HL-60 (cell line): Measurements from ENCODE around the gene MON2.
"Not testable (repeated sequence)": the region's sequence is repeated elsewhere in the genome, so short reads cannot be mapped to it uniquely, and the experiment has no call there.

Source experiments
- DNase-seq, 2 experiments: peaks; one replicate each; pipeline ENCODE4 v3.0.0-alpha.2; 2010 to 2020; ENCODE audit warnings: low read depth in 1 of 2, low spot score in 1 of 2
- H3K27ac ChIP-seq: fragments of 250-450 bp; sonication (Bioruptor Pico); replicated peaks from 2 replicates; pipeline ENCODE4 v1.5.1; 2020; ENCODE audit warnings: mild to moderate bottlenecking, moderate library complexity
- H3K27me3 ChIP-seq: fragments of 250-450 bp; sonication (Bioruptor Pico); 2 replicates; pipeline ENCODE4 v1.5.1; 2021; ENCODE audit warnings: mild to moderate bottlenecking, moderate library complexity; ENCODE audit not compliant: insufficient read depth, poor library complexity, severe bottlenecking
- H3K4me3 ChIP-seq: replicated peaks from 2 replicates; pipeline ENCODE4 v1.5.1; 2011; ENCODE audit warnings: mild to moderate bottlenecking, control low read depth, low read length; ENCODE audit not compliant: insufficient read depth
- GABPA ChIP-seq: IDR thresholded peaks from 2 replicates; pipeline ENCODE4 v1.6.1; 2012; ENCODE audit warnings: low read depth
- POLR2AphosphoS5 ChIP-seq: IDR thresholded peaks from 2 replicates; pipeline ENCODE4 v1.6.1; 2012; ENCODE audit warnings: low read depth
- SPI1 ChIP-seq: IDR thresholded peaks from 2 replicates; pipeline ENCODE4 v1.6.1; 2012; ENCODE audit warnings: low read depth, mild to moderate bottlenecking, borderline replicate concordance
- TF ChIP-seq, protein P1 (sequence below): IDR thresholded peaks from one replicate; pipeline ENCODE4 v1.5.1; 2011; ENCODE audit warnings: low read length, control low read depth, inconsistent platforms; ENCODE audit not compliant: insufficient read depth
- TF ChIP-seq, protein P2 (sequence below): IDR thresholded peaks from 2 replicates; pipeline ENCODE4 v1.6.1; 2012; ENCODE audit warnings: low read depth; ENCODE audit not compliant: insufficient replicate concordance

Gene MON2

GRCh38 chr12:62459976-62460375 is 6.7 kb upstream of the MON2 start:
- H3K4me3 ChIP-seq, result no peak overlapping the region
- DNase-seq, result no peak
- TF ChIP-seq, protein P1, sequence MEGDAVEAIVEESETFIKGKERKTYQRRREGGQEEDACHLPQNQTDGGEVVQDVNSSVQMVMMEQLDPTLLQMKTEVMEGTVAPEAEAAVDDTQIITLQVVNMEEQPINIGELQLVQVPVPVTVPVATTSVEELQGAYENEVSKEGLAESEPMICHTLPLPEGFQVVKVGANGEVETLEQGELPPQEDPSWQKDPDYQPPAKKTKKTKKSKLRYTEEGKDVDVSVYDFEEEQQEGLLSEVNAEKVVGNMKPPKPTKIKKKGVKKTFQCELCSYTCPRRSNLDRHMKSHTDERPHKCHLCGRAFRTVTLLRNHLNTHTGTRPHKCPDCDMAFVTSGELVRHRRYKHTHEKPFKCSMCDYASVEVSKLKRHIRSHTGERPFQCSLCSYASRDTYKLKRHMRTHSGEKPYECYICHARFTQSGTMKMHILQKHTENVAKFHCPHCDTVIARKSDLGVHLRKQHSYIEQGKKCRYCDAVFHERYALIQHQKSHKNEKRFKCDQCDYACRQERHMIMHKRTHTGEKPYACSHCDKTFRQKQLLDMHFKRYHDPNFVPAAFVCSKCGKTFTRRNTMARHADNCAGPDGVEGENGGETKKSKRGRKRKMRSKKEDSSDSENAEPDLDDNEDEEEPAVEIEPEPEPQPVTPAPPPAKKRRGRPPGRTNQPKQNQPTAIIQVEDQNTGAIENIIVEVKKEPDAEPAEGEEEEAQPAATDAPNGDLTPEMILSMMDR, result no peak
- TF ChIP-seq POLR2AphosphoS5 (no peak), SPI1 (no peak), GABPA (no peak)
- TF ChIP-seq, protein P2, sequence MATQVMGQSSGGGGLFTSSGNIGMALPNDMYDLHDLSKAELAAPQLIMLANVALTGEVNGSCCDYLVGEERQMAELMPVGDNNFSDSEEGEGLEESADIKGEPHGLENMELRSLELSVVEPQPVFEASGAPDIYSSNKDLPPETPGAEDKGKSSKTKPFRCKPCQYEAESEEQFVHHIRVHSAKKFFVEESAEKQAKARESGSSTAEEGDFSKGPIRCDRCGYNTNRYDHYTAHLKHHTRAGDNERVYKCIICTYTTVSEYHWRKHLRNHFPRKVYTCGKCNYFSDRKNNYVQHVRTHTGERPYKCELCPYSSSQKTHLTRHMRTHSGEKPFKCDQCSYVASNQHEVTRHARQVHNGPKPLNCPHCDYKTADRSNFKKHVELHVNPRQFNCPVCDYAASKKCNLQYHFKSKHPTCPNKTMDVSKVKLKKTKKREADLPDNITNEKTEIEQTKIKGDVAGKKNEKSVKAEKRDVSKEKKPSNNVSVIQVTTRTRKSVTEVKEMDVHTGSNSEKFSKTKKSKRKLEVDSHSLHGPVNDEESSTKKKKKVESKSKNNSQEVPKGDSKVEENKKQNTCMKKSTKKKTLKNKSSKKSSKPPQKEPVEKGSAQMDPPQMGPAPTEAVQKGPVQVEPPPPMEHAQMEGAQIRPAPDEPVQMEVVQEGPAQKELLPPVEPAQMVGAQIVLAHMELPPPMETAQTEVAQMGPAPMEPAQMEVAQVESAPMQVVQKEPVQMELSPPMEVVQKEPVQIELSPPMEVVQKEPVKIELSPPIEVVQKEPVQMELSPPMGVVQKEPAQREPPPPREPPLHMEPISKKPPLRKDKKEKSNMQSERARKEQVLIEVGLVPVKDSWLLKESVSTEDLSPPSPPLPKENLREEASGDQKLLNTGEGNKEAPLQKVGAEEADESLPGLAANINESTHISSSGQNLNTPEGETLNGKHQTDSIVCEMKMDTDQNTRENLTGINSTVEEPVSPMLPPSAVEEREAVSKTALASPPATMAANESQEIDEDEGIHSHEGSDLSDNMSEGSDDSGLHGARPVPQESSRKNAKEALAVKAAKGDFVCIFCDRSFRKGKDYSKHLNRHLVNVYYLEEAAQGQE, result no peak
- no peaks in the 10 kb centered on the region for H3K27me3 ChIP-seq
- H3K27ac ChIP-seq, result no peak overlapping the region

DNA sequence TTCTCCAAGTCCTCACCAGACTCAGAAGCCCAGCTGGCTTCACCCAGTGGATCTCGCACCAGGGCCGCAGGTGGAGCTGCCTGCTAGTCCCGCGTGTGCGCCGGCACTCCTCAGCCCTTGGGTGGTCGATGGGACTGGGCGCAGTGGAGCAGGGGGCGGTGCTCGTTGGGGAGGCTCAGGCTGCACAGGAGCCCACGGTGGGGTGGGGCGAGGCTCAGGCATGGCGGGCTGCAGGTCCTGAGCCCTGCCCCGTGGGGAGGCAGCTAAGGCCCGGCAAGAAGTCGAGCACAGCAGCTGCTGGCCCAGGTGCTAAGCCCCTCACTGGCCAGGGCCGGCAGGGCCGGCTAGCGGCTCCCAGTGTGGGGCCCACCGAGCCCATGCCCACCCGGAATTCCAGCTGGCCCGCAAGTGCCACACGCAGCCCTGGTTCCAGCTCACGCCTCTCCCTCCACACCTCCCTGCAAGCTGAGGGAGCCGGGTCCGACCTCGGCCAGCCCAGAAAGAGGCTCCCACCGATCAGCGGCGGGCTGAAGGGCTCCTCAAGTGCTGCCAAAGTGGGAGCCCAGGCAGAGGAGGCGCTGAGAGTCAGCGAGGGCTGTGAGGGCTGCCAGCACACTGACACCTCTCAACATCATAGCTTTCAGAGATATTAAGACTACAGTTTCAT is 5.3 kb upstream of the MON2 start:
- DNase-seq, H3K27ac ChIP-seq, H3K27me3 ChIP-seq, H3K4me3 ChIP-seq: not testable (repeated sequence)

- H3K27ac ChIP-seq, H3K4me3 ChIP-seq, H3K27me3 ChIP-seq, DNase-seq: not testable (repeated sequence)
Observed at GRCh38 chr12:62463252-62463651, 3.4 kb upstream of the MON2 start.

DNA sequence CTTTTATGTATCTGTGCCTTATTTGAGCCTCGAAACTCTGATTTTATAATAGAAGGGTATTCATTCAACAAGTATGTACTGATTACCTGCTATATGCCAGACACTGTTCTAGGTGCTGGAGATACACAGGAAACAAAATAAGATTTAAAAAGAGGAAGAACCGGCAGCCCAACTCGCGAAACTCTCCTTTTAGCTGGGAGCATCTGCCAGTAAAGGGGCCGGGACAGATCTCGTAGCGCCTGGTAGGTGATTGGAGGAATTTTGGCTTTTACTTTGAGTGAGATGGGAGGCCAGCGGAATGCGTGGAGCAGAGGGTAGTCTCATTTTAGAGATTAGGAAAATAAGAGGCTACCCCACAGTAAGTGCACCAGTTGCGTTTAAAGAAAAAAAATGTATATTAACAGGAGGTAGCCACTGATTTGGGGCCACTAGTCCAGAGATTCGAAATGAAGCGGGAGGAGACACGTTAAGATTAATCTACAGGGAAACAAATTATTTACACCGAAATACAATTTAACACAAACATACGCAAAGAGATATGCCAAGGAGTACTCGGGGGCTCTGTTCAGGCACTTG is 520 bp upstream of the MON2 start:
- peak in 1 of 2 experiments; percentile 68 for DNase-seq
- Histone ChIP-seq H3K4me3 (peak overlapping the region; percentile 88), H3K27me3 (no peaks in the 10 kb centered on the region), H3K27ac (peak overlapping the region; percentile 81)
- TF ChIP-seq, protein P1, result no peak
- TF ChIP-seq, protein P2, result peak; percentile 48

DNA sequence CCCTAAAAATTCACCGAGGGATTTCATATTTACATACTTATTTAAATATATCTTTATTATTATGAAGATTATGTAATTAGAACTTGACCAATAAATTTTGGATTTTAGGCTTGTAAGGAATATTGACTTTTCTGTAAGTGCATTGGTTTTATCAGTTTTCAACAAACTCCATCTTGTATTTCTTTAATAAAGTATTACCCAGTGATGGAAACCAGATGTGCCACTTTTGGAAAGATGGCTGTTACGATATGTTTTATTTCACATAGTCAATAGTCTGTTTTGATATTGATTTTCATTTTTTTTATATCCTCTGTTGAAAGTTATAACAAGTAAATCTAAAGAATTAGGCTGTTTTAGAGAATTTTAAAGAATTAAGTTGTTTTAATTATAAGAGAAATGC is 1.8 kb downstream of the MON2 start:
- TF ChIP-seq, protein P2, result no peak
- no peak for TF ChIP-seq POLR2AphosphoS5
- no peak for TF ChIP-seq GABPA
- TF ChIP-seq, protein P1, result no peak
- no peak for TF ChIP-seq SPI1
- no peaks in the 10 kb centered on the region for H3K27me3 ChIP-seq
- H3K27ac ChIP-seq, result no peak overlapping the region
- peak overlapping the region; percentile 88 for H3K4me3 ChIP-seq
- no peak for DNase-seq
